Activated gamma-delta T cell (primary cell): ENCODE measurements around the gene FXYD5.
"Not testable (repeated sequence)": the region's sequence is repeated elsewhere in the genome, so short reads cannot be mapped to it uniquely, and the experiment has no call there.

Experiments used
- DNase-seq: peaks from one replicate; lab custom pipeline; 2025; lab: John Stamatoyannopoulos, UW

FXYD5 gene

GRCh38 chr19:35120492-35120891, 34.0 kb upstream of the FXYD5 start:
- no peak for DNase-seq

GRCh38 chr19:35120898-35121297, 33.6 kb upstream of the FXYD5 start:
- no peak for DNase-seq

- DNase-seq, result no peak
Measured at GRCh38 chr19:35122687-35123551, 31.6 kb upstream of the FXYD5 start.

GRCh38 chr19:35123573-35123972, 31.0 kb upstream of the FXYD5 start:
- no peak for DNase-seq

- peak; percentile 76 for DNase-seq
Measured at GRCh38 chr19:35124098-35125060, 30.2 kb upstream of the FXYD5 start.

GRCh38 chr19:35125270-35125717, 29.2 kb upstream of the FXYD5 start:
- no peak for DNase-seq

GRCh38 chr19:35125749-35126623, 28.5 kb upstream of the FXYD5 start:
- DNase-seq, result no peak

- no peak for DNase-seq
Measured at GRCh38 chr19:35126624-35126959, 27.9 kb upstream of the FXYD5 start.

GRCh38 chr19:35127871-35128270, 26.7 kb upstream of the FXYD5 start:
- no peak for DNase-seq

- DNase-seq, result no peak
Measured at GRCh38 chr19:35128398-35129057, 26.0 kb upstream of the FXYD5 start.

GRCh38 chr19:35129724-35130274, 24.7 kb upstream of the FXYD5 start:
- not testable (repeated sequence) for DNase-seq

GRCh38 chr19:35130761-35131720, 23.5 kb upstream of the FXYD5 start:
- DNase-seq, result no peak

- DNase-seq, result no peak
Measured at GRCh38 chr19:35132254-35132653, 22.3 kb upstream of the FXYD5 start.

- no peak for DNase-seq
Measured at GRCh38 chr19:35133826-35134225, 20.7 kb upstream of the FXYD5 start.

GRCh38 chr19:35134601-35135242, 19.8 kb upstream of the FXYD5 start, which contains the start of gene LGI4:
Gene LGI4, minus strand, starts transcription at chr19:35135059. Its CDS starts 379 bp downstream, at chr19:35134680.
- DNase-seq, result no peak

- no peak for DNase-seq
Measured at GRCh38 chr19:35135389-35135909, 19.1 kb upstream of the FXYD5 start.

- no peak for DNase-seq
Measured at GRCh38 chr19:35136231-35136630, 18.3 kb upstream of the FXYD5 start.

- DNase-seq, result no peak
Measured at GRCh38 chr19:35136977-35137702, 17.4 kb upstream of the FXYD5 start.
